Putamen (tissue), 1 donor: ENCODE data around the gene ENPP1.
"Not testable (repeated sequence)": the region's sequence is repeated elsewhere in the genome, so short reads cannot be mapped to it uniquely, and the experiment has no call there.

ENCODE experiments used
- DNase-seq: peaks from one replicate; pipeline ENCODE4 v3.0.0-alpha.2; 2016; ENCODE audit warnings: low spot score

The ENPP1 gene

GRCh38 chr6:131876545-131876944 is 68.7 kb downstream of the ENPP1 start:
- no peak for DNase-seq

GRCh38 chr6:131877999-131878789 is 70.4 kb downstream of the ENPP1 start:
- no peak for DNase-seq

- DNase-seq = no peak
Observed at GRCh38 chr6:131883016-131883415, 75.2 kb downstream of the ENPP1 start.

- no peak for DNase-seq
Observed at GRCh38 chr6:131885237-131885636, 77.4 kb downstream of the ENPP1 start.

GRCh38 chr6:131886517-131886916 is 78.7 kb downstream of the ENPP1 start:
- DNase-seq = no peak

- DNase-seq = no peak
Observed at GRCh38 chr6:131890091-131890490, 82.3 kb downstream of the ENPP1 start.

- no peak for DNase-seq
Observed at GRCh38 chr6:131893198-131893597, 85.4 kb downstream of the ENPP1 start.

GRCh38 chr6:131894493-131895424 is 86.9 kb downstream of the ENPP1 start:
- no peak for DNase-seq

GRCh38 chr6:131897050-131897435 is 89.2 kb downstream of the ENPP1 start:
- no peak for DNase-seq

- DNase-seq = no peak
Observed at GRCh38 chr6:131897621-131898020, 89.8 kb downstream of the ENPP1 start.

- DNase-seq = no peak
Observed at GRCh38 chr6:131898718-131899117, 90.9 kb downstream of the ENPP1 start.

- DNase-seq = no peak
Observed at GRCh38 chr6:131900231-131900630, 92.4 kb downstream of the ENPP1 start.

GRCh38 chr6:131901326-131901873 is 93.6 kb downstream of the ENPP1 start:
- DNase-seq = not testable (repeated sequence)

GRCh38 chr6:131903734-131904133 is 95.9 kb downstream of the ENPP1 start:
- DNase-seq = not testable (repeated sequence)

- DNase-seq = not testable (repeated sequence)
Observed at GRCh38 chr6:131908787-131909186, 101.0 kb downstream of the ENPP1 start.

- peak; percentile 56 for DNase-seq
Observed at GRCh38 chr6:131909408-131910218, 101.8 kb downstream of the ENPP1 start.

- DNase-seq = no peak
Observed at GRCh38 chr6:131910219-131910589, 102.4 kb downstream of the ENPP1 start.

- DNase-seq = no peak
Observed at GRCh38 chr6:131910956-131911355, 103.1 kb downstream of the ENPP1 start.

- no peak for DNase-seq
Observed at GRCh38 chr6:131911951-131912350, 104.1 kb downstream of the ENPP1 start.

- no peak for DNase-seq
Observed at GRCh38 chr6:131914234-131914633, 106.4 kb downstream of the ENPP1 start.

GRCh38 chr6:131914967-131915751 is 107.3 kb downstream of the ENPP1 start:
- peak; percentile 59 for DNase-seq
